Peyer's patch (tissue), 4 donors: ENCODE measurements around the gene KLHL40.

ENCODE experiments used
- CTCF ChIP-seq, 6 experiments: fragments of 450-650 bp in 4 of 6; fragments of 200-600 bp in 2 of 6; sonication (generic) in 1 of 6; IDR thresholded peaks; one replicate each; pipeline ENCODE4 v1.5.1; 2017 to 2019; ENCODE audit warnings: antibody characterized with exemption in 6 of 6, mild to moderate bottlenecking in 3 of 6, moderate library complexity in 1 of 6
- POLR2A ChIP-seq, 2 donors: fragments of 450-650 bp; IDR thresholded peaks; one replicate each; pipeline ENCODE4 v1.5.1; 2017; ENCODE audit warnings: antibody characterized with exemption in 2 of 2, mild to moderate bottlenecking in 2 of 2, moderate library complexity in 2 of 2

GRCh38 chr3:42640771-42641370, 44.5 kb upstream of the KLHL40 start:
- TF ChIP-seq CTCF (IDR thresholded peaks at IDR 0.05) (no peak), POLR2A (IDR thresholded peaks at IDR 0.05) (no peak)
